ENCODE data around the gene USP17L21.
"Not testable (repeated sequence)": the region's sequence is repeated elsewhere in the genome, so short reads cannot be mapped to it uniquely, and the experiment has no call there.

The USP17L21 gene

GRCh38 chr4:9262572-9262971, at the start of gene USP17L21:
Gene USP17L21, plus strand, starts transcription at chr4:9262872. Its CDS starts 0 bp downstream, at chr4:9262872.
- H3K4me2 ChIP-seq (ENCODE audit: low read depth, low read length, poor library complexity, severe bottlenecking); H3K4me3 ChIP-seq (ENCODE audit: low read length, poor library complexity, severe bottlenecking); H2AFZ ChIP-seq (ENCODE audit: low read length); H3K79me2 ChIP-seq (ENCODE audit: insufficient read depth, low read length); H4K20me1 ChIP-seq (ENCODE audit: insufficient read depth, low read length, poor library complexity, severe bottlenecking); H3F3A ChIP-seq (ENCODE audit: low read depth); H3K9me3 ChIP-seq (ENCODE audit: insufficient read depth, low read depth, low read length); H3K9me2 ChIP-seq (replicated peaks; ENCODE audit: low read depth, low read length); H3K9ac ChIP-seq (ENCODE audit: low read depth, low read length, poor library complexity, severe bottlenecking); H3K36me3 ChIP-seq (ENCODE audit: insufficient read depth, low read length); H3K27me3 ChIP-seq (ENCODE audit: insufficient read depth, low read length, poor library complexity, severe bottlenecking); H3K4me1 ChIP-seq (ENCODE audit: insufficient read depth, low read length, poor library complexity, severe bottlenecking): not testable (repeated sequence)

GRCh38 chr4:9214701-9215100, 48.0 kb upstream of the USP17L21 start:
- H3K9ac ChIP-seq (ENCODE audit: low read depth, low read length, poor library complexity, severe bottlenecking); H3F3A ChIP-seq (ENCODE audit: low read depth); H3K9me3 ChIP-seq (ENCODE audit: insufficient read depth, low read depth, low read length); H4K20me1 ChIP-seq (ENCODE audit: insufficient read depth, low read length, poor library complexity, severe bottlenecking); H3K36me3 ChIP-seq (ENCODE audit: insufficient read depth, low read length); H3K4me3 ChIP-seq (ENCODE audit: low read length, poor library complexity, severe bottlenecking); H3K27me3 ChIP-seq (ENCODE audit: insufficient read depth, low read length, poor library complexity, severe bottlenecking); H3K4me1 ChIP-seq (ENCODE audit: insufficient read depth, low read length, poor library complexity, severe bottlenecking); H3K9me2 ChIP-seq (replicated peaks; ENCODE audit: low read depth, low read length); H3K4me2 ChIP-seq (ENCODE audit: low read depth, low read length, poor library complexity, severe bottlenecking); H3K79me2 ChIP-seq (ENCODE audit: insufficient read depth, low read length); H2AFZ ChIP-seq (ENCODE audit: low read length): not testable (repeated sequence)

- not testable (repeated sequence) for H3K9me2 ChIP-seq (replicated peaks; ENCODE audit: low read depth, low read length)
These were observed 47.6 kb upstream of the USP17L21 start, which contains the start of gene USP17L11 for GRCh38 chr4:9215105-9215504. Gene USP17L11, plus strand, starts transcription at chr4:9215405. Its CDS starts 0 bp downstream, at chr4:9215405.

GRCh38 chr4:9219852-9220251, 42.8 kb upstream of the USP17L21 start, which contains the start of gene USP17L12:
Gene USP17L12, plus strand, starts transcription at chr4:9220152. Its CDS starts 0 bp downstream, at chr4:9220152.
- not testable (repeated sequence) for H3K4me2 ChIP-seq (ENCODE audit: low read depth, low read length, poor library complexity, severe bottlenecking); H3F3A ChIP-seq (ENCODE audit: low read depth); H3K79me2 ChIP-seq (ENCODE audit: insufficient read depth, low read length); H3K9me3 ChIP-seq (ENCODE audit: insufficient read depth, low read depth, low read length); H3K9ac ChIP-seq (ENCODE audit: low read depth, low read length, poor library complexity, severe bottlenecking); H3K27me3 ChIP-seq (ENCODE audit: insufficient read depth, low read length, poor library complexity, severe bottlenecking); H2AFZ ChIP-seq (ENCODE audit: low read length); H4K20me1 ChIP-seq (ENCODE audit: insufficient read depth, low read length, poor library complexity, severe bottlenecking); H3K4me1 ChIP-seq (ENCODE audit: insufficient read depth, low read length, poor library complexity, severe bottlenecking); H3K4me3 ChIP-seq (ENCODE audit: low read length, poor library complexity, severe bottlenecking); H3K36me3 ChIP-seq (ENCODE audit: insufficient read depth, low read length); H3K9me2 ChIP-seq (replicated peaks; ENCODE audit: low read depth, low read length)

More at GRCh38 chr4:9215105-9215504, 47.6 kb upstream of the USP17L21 start, which contains the start of gene USP17L11:
- H3K27me3 ChIP-seq (ENCODE audit: insufficient read depth, low read length, poor library complexity, severe bottlenecking); H2AFZ ChIP-seq (ENCODE audit: low read length); H3K4me1 ChIP-seq (ENCODE audit: insufficient read depth, low read length, poor library complexity, severe bottlenecking); H4K20me1 ChIP-seq (ENCODE audit: insufficient read depth, low read length, poor library complexity, severe bottlenecking); H3K9ac ChIP-seq (ENCODE audit: low read depth, low read length, poor library complexity, severe bottlenecking); H3K4me2 ChIP-seq (ENCODE audit: low read depth, low read length, poor library complexity, severe bottlenecking); H3K79me2 ChIP-seq (ENCODE audit: insufficient read depth, low read length); H3K4me3 ChIP-seq (ENCODE audit: low read length, poor library complexity, severe bottlenecking); H3K9me3 ChIP-seq (ENCODE audit: insufficient read depth, low read depth, low read length); H3F3A ChIP-seq (ENCODE audit: low read depth); H3K36me3 ChIP-seq (ENCODE audit: insufficient read depth, low read length): not testable (repeated sequence)

- not testable (repeated sequence) for H3K9ac ChIP-seq (ENCODE audit: low read depth, low read length, poor library complexity, severe bottlenecking); H3K36me3 ChIP-seq (ENCODE audit: insufficient read depth, low read length); H3K4me3 ChIP-seq (ENCODE audit: low read length, poor library complexity, severe bottlenecking); H4K20me1 ChIP-seq (ENCODE audit: insufficient read depth, low read length, poor library complexity, severe bottlenecking); H3K9me3 ChIP-seq (ENCODE audit: insufficient read depth, low read depth, low read length); H3K79me2 ChIP-seq (ENCODE audit: insufficient read depth, low read length); H3K4me1 ChIP-seq (ENCODE audit: insufficient read depth, low read length, poor library complexity, severe bottlenecking); H3F3A ChIP-seq (ENCODE audit: low read depth); H2AFZ ChIP-seq (ENCODE audit: low read length); H3K27me3 ChIP-seq (ENCODE audit: insufficient read depth, low read length, poor library complexity, severe bottlenecking); H3K4me2 ChIP-seq (ENCODE audit: low read depth, low read length, poor library complexity, severe bottlenecking); H3K9me2 ChIP-seq (replicated peaks; ENCODE audit: low read depth, low read length)
These were observed 38.1 kb upstream of the USP17L21 start, which contains the start of gene USP17L13 for GRCh38 chr4:9224596-9224995. Gene USP17L13, plus strand, starts transcription at chr4:9224896. Its CDS starts 0 bp downstream, at chr4:9224896.

- H3K4me1 ChIP-seq (ENCODE audit: insufficient read depth, low read length, poor library complexity, severe bottlenecking); H4K20me1 ChIP-seq (ENCODE audit: insufficient read depth, low read length, poor library complexity, severe bottlenecking); H3K36me3 ChIP-seq (ENCODE audit: insufficient read depth, low read length); H3K9ac ChIP-seq (ENCODE audit: low read depth, low read length, poor library complexity, severe bottlenecking); H3K27me3 ChIP-seq (ENCODE audit: insufficient read depth, low read length, poor library complexity, severe bottlenecking); H3K9me3 ChIP-seq (ENCODE audit: insufficient read depth, low read depth, low read length); H3K79me2 ChIP-seq (ENCODE audit: insufficient read depth, low read length); H3K9me2 ChIP-seq (replicated peaks; ENCODE audit: low read depth, low read length); H3K4me3 ChIP-seq (ENCODE audit: low read length, poor library complexity, severe bottlenecking); H3F3A ChIP-seq (ENCODE audit: low read depth); H2AFZ ChIP-seq (ENCODE audit: low read length); H3K4me2 ChIP-seq (ENCODE audit: low read depth, low read length, poor library complexity, severe bottlenecking): not testable (repeated sequence)
These were observed 32.4 kb upstream of the USP17L21 start for GRCh38 chr4:9230249-9230648.

GRCh38 chr4:9234085-9234484, 28.6 kb upstream of the USP17L21 start, which contains the start of gene USP17L15:
Gene USP17L15, plus strand, starts transcription at chr4:9234385. Its CDS starts 0 bp downstream, at chr4:9234385.
- not testable (repeated sequence) for H3K9me3 ChIP-seq (ENCODE audit: insufficient read depth, low read depth, low read length); H3K9me2 ChIP-seq (replicated peaks; ENCODE audit: low read depth, low read length); H4K20me1 ChIP-seq (ENCODE audit: insufficient read depth, low read length, poor library complexity, severe bottlenecking); H3F3A ChIP-seq (ENCODE audit: low read depth); H3K4me1 ChIP-seq (ENCODE audit: insufficient read depth, low read length, poor library complexity, severe bottlenecking); H3K4me3 ChIP-seq (ENCODE audit: low read length, poor library complexity, severe bottlenecking); H3K4me2 ChIP-seq (ENCODE audit: low read depth, low read length, poor library complexity, severe bottlenecking); H3K9ac ChIP-seq (ENCODE audit: low read depth, low read length, poor library complexity, severe bottlenecking); H3K36me3 ChIP-seq (ENCODE audit: insufficient read depth, low read length); H3K27me3 ChIP-seq (ENCODE audit: insufficient read depth, low read length, poor library complexity, severe bottlenecking); H2AFZ ChIP-seq (ENCODE audit: low read length); H3K79me2 ChIP-seq (ENCODE audit: insufficient read depth, low read length)
